ENCODE measurements around the gene SIRPG. TPM values are rescaled to one million over a fixed set of nuclear protein-coding genes. Genes with fewer than 3 reads are reported as not detected.

SIRPG gene
- total and polyA plus RNA-seq, 10 of the 15 experiments (the other 5 are each of a cell fraction or from before 2014, with no cell fraction given) = 1.1 to 13.0 (median 4.1) TPM

GRCh38 chr20:1656844-1657243, 735 bp downstream of the SIRPG start (continued):
- no peak for TF ChIP-seq BCLAF1 (IDR thresholded peaks at IDR 0.05)

- ChIA-PET POLR2A (no interaction called here), SMC1A (ENCODE audit: uncharacterized antibody, unreplicated experiment) (no interaction called here), CTCF (interaction anchor here (0.6 kb wide), 1 partner anchor 964 kb away, joined by 3 read pairs; no protein-coding TSS in a partner anchor), RAD21 (ENCODE audit: unreplicated experiment) (no interaction called here)
- no peaks in the 10 kb centered on the region for H3K36me3 ChIP-seq (ENCODE audit: control insufficient read depth in 2 of 2, insufficient read depth in 2 of 2, low read length in 1 of 2)
- H3K4me1 ChIP-seq (ENCODE audit: control insufficient read depth, insufficient read depth, low read length) = peaks cover 6% of the 10 kb centered on the region
- in situ Hi-C loops (cut with MboI) (no loop called here), intact Hi-C loops (cut with micrococcal nuclease; ENCODE audit: unreplicated experiment) (no loop called here)
- peaks cover 0 to 4% of the 10 kb centered on the region in 2 experiments; a peak in 1 of 4 replicates for H3K27me3 ChIP-seq (replicated peaks in 1 of 2; ENCODE audit: control insufficient read depth in 2 of 2, insufficient read depth in 2 of 2, low read length in 1 of 2)
- no TSS peak for BruUV-seq (replicated peaks)
- no peak for TF ChIP-seq RBBP5 (conservative IDR thresholded peaks at IDR 0.05)
- peak; percentile 8; the same call in 1 of the 2 replicates for TF ChIP-seq NFIC (IDR thresholded peaks at IDR 0.05; ENCODE audit: low read depth, low read length)
- TF ChIP-seq E4F1 (IDR thresholded peaks at IDR 0.05; ENCODE audit: borderline replicate concordance, partially characterized antibody) = no peak
- peaks cover 1% of the 10 kb centered on the region; the same call in 2 of the 3 replicates for H3K9me3 ChIP-seq (replicated peaks; ENCODE audit: control insufficient read depth, insufficient read depth, low read length)
- H3K4me2 ChIP-seq (ENCODE audit: control insufficient read depth, insufficient read depth) = no peak overlapping the region
- ATAC-seq (no peak), FAIRE-seq (no peak), DNase-seq (ENCODE audit: low read depth, low spot score) (no peak)
- H3K9ac ChIP-seq (ENCODE audit: control insufficient read depth, insufficient read depth, low read length) = no peak overlapping the region
- H3K79me2 ChIP-seq (ENCODE audit: control insufficient read depth, insufficient read depth, low read length) = no peaks in the 10 kb centered on the region
- no peak overlapping the region for H2AFZ ChIP-seq (ENCODE audit: control insufficient read depth, low read depth, low read length)
- H3K4me3 ChIP-seq = no peak overlapping the region
- H4K20me1 ChIP-seq (ENCODE audit: control insufficient read depth, insufficient read depth) = no peaks in the 10 kb centered on the region
- no peak overlapping the region for H3K27ac ChIP-seq (ENCODE audit: control insufficient read depth, insufficient read depth)
Measured at GRCh38 chr20:1654996-1655395, 2.6 kb downstream of the SIRPG start.

All from GM12878 (cell line).